AG04449 (cell line): Measurements from ENCODE around the gene HIVEP3.

Experiments used
- CTCF ChIA-PET: fragments of 350-600 bp; formaldehyde crosslinking; extraction: SDS; loops from one replicate; lab custom pipeline; 2021; ENCODE audit warnings: antibody characterized with exemption; lab: Yijun Ruan, JAX
- POLR2A ChIA-PET: fragments of 400-600, 350-600 bp; formaldehyde crosslinking; extraction: SDS; loops from one replicate; lab custom pipeline; 2020; ENCODE audit warnings: antibody characterized with exemption, inconsistent platforms; lab: Yijun Ruan, JAX
- DNase-seq: peaks from one replicate; pipeline ENCODE4 v3.0.0-alpha.2; 2010; ENCODE audit warnings: low read depth, low spot score
- H3K4me3 ChIP-seq: 2 replicates; pipeline ENCODE4 v1.5.1; 2011; ENCODE audit warnings: low read depth, mild to moderate bottlenecking, control low read depth, low read length
- TF ChIP-seq, protein P1 (sequence below): IDR thresholded peaks from one replicate; pipeline ENCODE4 v1.5.1; 2011; ENCODE audit warnings: mild to moderate bottlenecking, moderate library complexity, low read length, control low read depth, inconsistent platforms; ENCODE audit not compliant: insufficient read depth; ENCODE audit errors: missing control alignments

Gene HIVEP3

DNA sequence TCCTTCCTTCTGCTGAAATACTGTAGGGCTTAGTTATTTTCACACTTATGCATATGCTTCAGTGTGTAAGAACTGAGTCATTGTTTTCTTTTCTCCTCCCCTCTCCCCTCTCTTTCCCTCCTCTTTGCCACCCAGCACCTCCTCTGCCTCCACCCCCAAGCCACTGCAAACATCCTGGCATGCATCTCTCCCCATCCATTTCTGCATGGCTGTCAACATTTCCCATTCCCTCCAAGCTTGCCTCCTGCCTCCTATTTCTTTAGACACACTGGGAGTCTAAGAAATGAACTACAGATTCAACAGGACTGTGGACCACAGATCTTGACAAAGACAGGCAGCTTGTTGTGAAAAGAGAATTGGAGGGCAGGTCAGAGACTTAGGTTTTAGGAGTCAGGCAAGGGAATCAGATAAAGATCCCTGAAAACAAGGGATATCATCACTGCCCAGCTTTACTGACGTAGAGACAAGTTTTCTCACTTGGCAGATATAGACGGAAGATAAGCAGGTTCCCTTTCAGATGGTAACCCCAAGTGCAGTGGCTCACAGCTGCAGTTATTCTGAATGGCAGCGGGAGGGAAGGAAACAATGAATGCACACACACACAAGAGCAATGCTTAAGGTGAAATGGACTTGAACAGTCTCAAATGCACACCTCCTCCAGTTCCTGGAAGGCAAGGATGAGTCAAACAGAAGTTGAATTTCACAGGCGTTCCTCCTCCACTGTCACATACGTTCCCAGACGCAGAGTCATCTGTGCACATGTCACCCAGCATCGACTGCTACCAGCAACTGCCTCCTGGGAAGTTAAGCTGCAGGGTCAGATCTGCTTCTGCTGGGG lies 56.1 kb downstream of the HIVEP3 start:
- peak; percentile 73 for DNase-seq
- TF ChIP-seq, protein P1, sequence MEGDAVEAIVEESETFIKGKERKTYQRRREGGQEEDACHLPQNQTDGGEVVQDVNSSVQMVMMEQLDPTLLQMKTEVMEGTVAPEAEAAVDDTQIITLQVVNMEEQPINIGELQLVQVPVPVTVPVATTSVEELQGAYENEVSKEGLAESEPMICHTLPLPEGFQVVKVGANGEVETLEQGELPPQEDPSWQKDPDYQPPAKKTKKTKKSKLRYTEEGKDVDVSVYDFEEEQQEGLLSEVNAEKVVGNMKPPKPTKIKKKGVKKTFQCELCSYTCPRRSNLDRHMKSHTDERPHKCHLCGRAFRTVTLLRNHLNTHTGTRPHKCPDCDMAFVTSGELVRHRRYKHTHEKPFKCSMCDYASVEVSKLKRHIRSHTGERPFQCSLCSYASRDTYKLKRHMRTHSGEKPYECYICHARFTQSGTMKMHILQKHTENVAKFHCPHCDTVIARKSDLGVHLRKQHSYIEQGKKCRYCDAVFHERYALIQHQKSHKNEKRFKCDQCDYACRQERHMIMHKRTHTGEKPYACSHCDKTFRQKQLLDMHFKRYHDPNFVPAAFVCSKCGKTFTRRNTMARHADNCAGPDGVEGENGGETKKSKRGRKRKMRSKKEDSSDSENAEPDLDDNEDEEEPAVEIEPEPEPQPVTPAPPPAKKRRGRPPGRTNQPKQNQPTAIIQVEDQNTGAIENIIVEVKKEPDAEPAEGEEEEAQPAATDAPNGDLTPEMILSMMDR = no peak
- ChIA-PET POLR2A (interaction anchor here (0.6 kb wide), 1 partner anchor 225 kb away, joined by 3 read pairs; no protein-coding TSS in a partner anchor), CTCF (interaction anchor here (1.0 to 2.8 kb wide), 4 partner anchors 51 to 289 kb away, joined by 3 to 8 read pairs (median 4); no protein-coding TSS in a partner anchor)
- H3K4me3 ChIP-seq = peak overlapping the region; percentile 30

DNA sequence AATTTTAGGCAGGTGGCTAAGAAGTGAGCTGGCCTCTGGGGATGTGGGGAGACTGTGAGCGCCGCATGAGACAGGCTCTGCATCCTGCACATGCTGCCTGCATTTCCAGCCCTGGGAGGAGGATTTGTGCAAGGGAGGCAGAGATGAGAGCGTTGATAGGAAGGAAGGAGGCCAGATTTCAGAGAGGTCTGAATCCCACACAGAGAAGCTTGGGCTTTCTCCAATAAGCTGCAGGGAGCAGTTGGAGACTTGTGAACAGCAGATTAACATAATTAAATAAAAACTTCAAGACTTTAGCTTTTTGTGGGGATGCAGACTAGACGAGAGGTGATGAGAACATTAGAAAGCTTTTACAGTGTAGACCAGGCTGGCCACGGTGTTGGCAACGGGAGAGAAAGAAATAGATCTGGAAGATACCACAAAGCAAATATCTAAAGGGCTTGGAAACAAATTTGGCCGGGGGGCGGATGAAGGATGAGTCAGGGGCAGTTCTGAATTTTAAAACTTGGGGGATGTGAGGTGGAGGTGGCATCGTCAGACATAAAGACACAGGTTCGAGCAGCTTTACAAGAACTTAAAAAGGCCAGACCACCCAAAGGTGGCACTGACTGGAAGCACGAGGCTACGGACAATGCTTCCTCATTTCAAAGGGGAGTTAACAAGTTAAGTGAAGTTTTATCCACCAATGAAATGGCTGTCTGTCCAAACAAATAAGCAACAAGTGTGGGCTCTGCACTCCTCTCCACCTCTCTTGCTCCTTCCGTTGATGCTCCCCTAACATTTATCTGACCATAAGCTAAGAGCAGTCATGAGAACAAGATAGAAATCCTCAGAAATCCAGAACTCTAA lies 57.0 kb downstream of the HIVEP3 start:
- peak overlapping the region; percentile 18; the same call in 1 of the 2 replicates for H3K4me3 ChIP-seq
- CTCF ChIA-PET = interaction anchor here (0.6 to 2.8 kb wide), 8 partner anchors 10 to 346 kb away, joined by 3 to 8 read pairs (median 3); no protein-coding TSS in a partner anchor
- DNase-seq = no peak
- POLR2A ChIA-PET = interaction anchor here (0.7 kb wide), 1 partner anchor 255 kb away, joined by 3 read pairs; no protein-coding TSS in a partner anchor
- TF ChIP-seq, protein P1 = no peak

DNA sequence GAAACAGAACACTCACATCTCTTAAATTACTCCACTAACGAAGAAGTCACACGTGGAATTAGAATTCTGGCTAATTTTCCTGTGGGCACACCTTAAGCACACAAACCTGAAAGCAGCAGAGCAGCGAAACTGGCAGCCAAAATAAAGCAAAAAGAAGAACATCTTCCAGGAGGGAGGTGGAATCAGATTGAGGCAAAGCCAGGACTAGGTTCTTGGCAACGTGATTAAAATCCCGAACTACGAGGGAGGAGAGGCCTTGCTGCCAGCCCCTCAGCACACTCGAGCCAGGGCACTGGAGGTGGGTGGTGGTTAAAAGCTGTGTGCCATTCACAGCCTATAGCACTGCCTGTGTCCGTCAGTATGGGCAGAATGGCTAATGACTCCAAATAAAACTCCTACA lies 58.0 kb downstream of the HIVEP3 start:
- ChIA-PET CTCF (interaction anchor here (0.6 to 2.8 kb wide), 6 partner anchors 13 to 345 kb away, joined by 3 to 8 read pairs (median 3); no protein-coding TSS in a partner anchor), POLR2A (no interaction called here)
- no peak overlapping the region for H3K4me3 ChIP-seq
- TF ChIP-seq, protein P1 = no peak
- no peak for DNase-seq

DNA sequence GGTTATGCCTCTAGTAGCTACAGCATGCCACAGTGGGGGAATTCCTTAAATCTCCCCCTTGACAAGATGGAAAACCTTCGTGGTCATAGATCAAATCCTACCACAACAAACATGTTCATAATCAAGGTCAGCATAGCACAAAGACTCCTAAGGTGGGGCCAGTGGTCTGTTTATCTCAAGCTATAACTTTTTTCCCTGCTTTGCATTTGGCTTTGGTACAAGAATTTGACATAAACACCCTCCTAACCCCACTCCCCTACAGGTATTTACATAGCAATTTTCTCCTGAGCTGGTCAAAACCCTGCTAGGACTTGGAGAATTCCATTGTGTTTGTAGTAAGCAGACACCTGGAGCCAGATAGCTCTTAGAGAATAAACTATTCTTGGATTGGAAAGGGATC lies 58.5 kb downstream of the HIVEP3 start:
- no peak for DNase-seq
- no peak overlapping the region for H3K4me3 ChIP-seq
- TF ChIP-seq, protein P1 = no peak
- ChIA-PET CTCF (interaction anchor here (1.2 kb wide), 1 partner anchor 13 kb away, joined by 3 read pairs; no protein-coding TSS in a partner anchor), POLR2A (no interaction called here)

DNA sequence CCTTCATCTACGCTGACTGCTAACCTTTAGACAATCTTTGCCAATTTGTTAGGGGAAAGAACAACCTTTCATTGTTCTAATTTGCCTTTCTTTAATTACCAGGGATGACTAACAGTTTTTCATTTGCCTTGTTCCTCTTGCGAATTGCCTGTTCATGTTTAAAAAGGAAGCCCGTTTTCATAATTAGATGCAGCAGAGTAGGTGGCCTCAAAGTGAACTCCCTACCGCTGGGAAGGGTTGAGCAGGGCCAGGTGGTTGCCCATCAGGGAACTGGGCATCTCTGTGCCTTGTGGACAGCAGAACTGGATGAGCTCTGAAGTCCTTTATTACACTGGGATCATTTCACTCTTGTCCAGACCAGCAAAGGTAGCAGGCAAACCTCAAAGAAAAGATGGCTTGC lies 59.0 kb downstream of the HIVEP3 start:
- TF ChIP-seq, protein P1 = no peak
- CTCF ChIA-PET = interaction anchor here (1.2 kb wide), 1 partner anchor 14 kb away, joined by 3 read pairs; no protein-coding TSS in a partner anchor
- no peak for DNase-seq
- no peak overlapping the region for H3K4me3 ChIP-seq
- POLR2A ChIA-PET = no interaction called here
